COLO668 (cell line): ENCODE data around the gene HSPG2.
"Not testable (repeated sequence)": the region's sequence is repeated elsewhere in the genome, so short reads cannot be mapped to it uniquely, and the experiment has no call there.

Experiments
- DNase-seq: peaks from one replicate; lab custom pipeline; 2025; ENCODE audit not compliant: unreplicated experiment; lab: John Stamatoyannopoulos, UW

The HSPG2 gene

DNA sequence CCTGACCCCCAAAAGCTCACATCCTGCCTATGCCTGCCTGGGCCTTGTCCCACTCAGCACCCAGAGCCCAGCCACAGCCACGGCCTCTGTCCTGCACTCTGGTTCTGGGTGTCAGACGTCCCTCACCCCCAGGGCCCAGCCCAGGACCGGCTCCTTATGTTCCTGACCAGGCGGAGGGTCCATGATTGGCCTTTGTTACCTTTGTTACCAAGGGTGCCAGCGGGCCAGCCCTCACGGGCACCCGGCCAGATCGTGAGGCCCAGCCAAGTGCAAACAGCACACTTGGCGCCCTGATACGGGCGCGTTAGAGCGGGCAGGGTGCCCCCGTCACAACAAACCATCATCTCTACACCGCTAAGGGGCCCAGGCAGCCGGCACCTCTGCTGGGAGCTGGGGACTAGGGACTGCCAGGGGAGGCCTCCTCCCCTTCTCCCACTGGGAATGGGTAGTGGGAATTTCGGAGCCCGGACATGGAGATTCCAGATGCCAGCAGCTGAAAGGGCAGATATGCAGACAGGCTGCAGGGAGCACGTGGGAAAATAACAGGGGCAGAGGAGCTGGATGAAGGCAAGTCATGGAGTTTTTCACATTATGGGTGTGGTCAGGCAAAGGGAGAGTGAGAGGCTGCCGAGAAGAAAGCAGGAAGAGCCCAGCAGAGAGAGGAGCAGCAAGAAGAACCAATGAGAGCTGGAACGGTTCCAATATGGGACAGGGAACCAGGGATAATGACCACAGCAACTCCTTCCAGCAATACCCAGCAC lies 22.1 kb downstream of the HSPG2 start:
- peak; percentile 47 for DNase-seq

DNA sequence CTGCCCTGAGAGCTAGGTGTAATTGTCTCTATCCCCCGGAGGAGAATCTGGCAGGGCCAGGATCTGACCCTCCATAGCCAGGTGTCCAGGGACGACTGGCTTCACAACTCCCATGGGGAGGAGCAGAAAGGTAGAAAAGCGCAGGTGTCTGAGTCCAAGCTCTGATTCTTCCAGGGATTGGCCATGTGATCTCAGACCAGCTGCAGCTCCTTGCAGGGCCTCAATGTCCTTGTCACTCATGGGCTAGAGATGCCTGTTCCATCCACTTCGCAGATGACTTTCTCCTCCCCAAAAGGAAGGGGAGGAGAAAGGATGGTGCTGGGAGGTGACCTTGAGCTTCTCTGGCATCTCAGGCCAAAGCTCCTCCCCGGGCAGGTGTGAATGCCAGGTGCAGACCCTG lies 22.7 kb downstream of the HSPG2 start:
- DNase-seq = no peak

DNA sequence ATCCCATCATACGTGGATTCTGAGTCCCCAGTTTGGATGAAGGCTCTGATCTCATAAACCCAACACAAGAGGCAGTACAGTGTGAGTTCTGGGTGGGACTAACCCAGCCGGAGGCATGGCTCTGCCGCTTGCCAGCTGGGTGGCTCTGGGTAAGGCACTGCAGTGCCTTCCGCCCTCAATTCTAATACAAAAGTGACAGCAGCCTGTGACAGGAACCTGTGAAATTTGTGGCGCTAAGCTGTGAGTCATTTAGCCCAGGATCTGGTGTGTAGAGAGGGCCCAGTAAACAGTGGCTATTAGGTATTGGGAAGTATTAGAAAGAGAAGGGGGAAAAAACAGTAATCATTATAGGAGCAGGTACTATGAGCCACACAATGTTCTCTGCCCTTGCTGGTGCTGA lies 23.3 kb downstream of the HSPG2 start:
- DNase-seq = peak; percentile 30

DNA sequence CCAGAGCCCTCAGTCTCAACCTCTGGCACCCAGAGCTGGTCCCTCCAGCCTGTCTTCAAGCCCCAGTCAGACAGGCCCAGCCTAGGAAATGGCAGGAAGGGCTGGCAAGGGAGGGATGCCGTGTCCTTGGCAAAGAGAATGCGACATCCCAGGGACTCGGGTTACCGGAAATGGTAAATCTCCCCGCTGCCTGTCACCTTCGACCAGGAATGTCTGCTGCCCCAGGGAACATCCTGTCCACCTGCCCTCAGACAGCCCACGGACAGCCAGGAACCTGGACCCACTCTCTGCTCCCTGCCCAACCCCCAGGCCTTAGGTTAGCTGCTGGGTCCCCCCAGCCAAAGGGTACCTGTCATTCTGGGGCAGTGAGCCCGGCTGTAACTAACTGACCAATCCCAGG lies 23.9 kb downstream of the HSPG2 start:
- DNase-seq = peak; percentile 50

DNA sequence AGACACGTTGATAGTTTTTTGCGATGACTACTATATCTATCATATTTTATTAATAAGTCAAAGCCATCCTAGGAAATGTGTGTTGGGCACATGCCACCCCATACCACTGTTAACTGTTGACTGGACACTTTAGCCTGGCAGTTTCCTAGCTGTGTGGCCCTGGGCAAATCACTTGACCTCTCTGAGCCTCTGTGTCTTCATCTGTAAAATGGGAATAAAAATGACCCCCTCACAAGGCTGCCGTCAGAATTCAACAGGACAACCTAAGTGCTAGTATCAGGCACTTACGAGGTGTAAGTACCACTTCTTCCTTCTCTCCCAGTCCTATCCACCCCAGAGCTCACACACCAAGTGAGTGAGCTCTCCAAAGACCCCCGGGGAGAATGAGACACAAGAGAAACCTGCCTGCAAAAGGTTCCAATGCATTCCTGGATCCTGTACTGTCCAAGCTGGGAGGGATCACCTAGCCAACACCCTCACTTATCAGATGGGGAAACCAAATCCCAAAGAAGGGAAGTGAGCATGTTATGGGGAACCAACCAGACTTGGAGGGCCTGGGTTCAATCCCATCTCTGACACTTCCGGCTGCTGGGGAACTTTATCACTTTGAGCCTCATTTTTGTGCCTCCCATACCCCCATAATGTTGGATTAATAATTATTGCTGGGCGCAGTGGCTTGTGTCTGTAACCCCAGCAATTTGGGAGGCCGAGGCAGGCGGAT lies 24.9 kb downstream of the HSPG2 start:
- no peak for DNase-seq

DNA sequence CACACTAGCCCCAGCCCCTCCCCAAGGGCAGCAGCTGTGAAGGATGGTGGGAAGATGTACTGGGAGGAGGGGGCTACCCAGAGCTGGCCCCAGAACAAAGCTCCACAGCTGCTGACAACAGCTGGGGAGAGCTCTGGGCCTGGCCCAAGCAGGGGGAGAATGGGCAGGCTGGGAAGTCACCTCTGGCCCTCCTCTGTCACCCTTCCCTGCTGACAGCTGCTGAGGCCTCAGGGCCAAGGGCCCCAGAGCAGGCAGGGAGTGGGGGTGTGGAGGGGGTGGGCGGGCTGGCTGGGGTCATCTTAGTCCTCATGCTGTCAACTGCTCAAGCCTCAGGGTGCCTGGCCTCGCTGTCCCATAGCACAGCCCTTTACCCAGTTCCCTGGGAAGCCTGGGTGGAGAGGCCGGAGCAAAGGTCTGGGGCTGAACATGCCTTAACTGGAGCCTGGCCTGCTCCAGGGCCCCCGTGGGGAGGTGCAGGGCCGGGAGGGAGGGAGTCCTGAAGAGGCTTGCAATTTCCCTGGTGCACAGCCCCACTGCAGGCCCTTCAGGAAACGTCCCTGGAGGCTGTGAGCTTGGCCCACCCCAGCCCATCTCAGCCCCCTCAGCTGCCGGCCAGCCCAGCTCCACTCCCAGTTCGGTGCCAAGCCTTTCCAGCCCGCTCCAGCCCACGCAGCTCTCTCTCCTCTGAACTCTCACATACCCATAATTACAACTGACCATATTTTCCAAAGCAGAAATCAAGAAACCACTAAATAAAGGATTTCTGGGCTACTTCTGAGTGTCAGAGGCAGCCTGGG lies 25.7 kb downstream of the HSPG2 start:
- no peak for DNase-seq

DNA sequence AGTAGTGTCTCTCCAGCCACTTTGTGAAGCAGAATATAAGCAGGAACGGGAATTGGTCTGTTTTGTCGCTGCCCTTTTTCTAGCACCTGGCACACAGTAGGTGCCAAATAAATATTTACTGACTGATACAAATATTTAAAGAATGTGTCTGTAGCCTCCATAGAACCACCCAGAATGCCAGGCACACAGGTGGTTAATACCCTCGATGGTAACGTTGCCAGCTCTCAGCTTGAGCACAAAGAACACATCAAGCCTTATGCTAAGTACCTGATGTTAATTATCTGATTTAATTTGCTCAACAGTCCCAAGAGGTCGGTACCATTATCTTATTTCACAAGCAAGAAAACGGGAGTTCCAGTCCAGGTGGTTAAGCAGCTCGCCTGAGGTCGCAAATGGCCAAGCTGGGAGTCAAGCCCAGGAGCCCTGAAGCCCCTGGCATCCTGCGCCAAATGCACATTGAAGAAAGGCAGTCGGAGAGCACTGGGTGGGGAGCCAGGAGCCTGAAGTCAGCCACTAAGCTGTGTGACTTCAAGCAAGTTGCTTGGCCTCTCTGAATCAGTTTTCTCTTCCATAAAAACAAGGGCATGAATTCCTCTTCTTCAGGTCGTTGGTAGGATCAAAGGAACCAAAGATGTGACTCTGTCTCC lies 26.4 kb downstream of the HSPG2 start:
- no peak for DNase-seq

DNA sequence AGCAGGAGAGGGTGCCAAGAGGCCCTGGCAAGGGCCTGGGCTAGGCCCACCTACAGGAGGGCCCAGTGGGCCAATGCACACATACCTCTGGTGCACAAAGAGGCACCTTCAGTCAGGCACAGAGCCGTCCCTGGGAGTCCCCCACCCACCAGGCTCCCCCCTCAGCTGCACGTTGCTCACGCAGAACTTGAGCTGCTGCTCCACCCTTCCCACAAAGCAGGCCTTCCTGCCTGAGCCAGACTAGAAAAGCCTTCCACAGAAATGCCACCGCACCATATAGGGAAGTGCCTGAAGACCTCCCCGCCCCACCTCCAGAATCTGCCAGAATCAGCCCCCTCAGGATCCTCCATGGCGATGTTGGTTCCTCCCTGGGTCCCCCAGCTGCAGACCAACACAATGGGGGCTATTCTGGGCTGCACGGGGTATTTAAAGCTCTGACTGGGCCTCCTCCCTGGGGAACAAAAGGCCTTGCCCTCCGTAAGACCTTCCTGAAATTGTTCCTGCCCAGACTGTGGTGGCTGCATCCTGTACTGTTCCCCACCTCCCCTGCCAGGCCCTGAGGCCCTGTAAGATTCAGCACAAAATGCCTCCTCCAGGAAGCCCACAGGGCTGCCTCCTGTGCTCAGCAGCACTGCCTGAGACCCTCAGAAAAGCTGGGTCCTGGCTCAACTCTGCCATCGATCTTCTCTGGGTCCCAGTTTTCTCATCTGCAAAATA lies 27.2 kb downstream of the HSPG2 start:
- no peak for DNase-seq

DNA sequence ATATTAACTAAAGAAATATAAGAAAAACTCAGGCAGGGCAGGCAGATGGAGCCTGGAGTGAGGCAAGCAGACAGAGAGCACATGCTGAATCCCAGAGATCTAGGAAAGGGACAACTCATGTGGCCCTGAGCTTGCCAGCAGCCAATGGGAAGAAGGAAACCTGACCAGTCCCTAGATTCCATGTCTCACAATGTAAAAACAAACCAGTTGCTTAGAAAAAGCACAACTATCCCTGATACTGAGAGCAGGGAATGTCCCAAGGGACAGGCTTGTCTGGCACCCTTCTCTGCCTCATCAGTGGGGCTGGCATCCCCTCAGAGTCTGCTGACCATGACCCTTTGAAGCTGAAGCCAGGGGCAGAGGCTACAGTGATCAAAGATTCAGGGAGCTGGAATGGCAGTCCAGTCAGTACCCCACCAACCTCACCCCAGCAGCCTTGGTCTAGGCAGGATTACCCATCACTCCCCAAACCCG lies 27.8 kb downstream of the HSPG2 start:
- DNase-seq = no peak

DNA sequence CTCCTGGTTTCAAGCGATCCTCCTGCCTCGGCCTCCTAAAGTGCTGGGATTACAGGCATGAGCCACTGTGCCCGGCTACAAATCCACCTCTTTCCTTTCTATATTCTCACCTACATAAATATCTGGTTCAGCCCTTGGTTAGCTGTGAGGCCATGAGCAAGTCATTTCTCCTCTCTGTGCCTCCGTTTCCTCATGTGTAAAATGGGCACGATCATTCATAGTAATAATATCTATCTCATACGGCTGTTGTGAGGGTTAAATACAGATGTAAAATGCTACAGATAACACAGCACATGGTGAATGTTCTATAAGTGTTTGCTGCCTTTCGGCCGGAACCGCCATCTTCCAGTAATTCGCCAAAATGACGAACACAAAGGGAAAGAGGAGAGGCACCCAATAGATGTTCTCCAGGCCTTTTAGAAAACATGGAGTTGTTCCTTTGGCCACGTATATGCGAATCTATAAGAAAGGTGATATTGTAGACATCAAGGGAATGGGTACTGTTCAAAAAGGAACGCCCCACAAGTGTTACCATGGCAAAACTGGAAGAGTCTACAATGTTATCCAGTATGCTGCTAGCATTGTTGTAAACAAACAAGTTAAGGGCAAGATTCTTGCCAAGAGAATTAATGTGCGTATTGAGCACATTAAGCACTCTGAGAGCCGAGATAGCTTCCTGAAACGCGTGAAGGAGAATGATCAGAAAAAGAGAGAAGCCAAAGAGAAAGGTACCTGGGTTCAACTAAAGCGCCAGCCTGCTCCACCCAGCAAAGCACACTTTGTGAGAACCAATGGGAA lies 29.2 kb downstream of the HSPG2 start:
- not testable (repeated sequence) for DNase-seq

DNA sequence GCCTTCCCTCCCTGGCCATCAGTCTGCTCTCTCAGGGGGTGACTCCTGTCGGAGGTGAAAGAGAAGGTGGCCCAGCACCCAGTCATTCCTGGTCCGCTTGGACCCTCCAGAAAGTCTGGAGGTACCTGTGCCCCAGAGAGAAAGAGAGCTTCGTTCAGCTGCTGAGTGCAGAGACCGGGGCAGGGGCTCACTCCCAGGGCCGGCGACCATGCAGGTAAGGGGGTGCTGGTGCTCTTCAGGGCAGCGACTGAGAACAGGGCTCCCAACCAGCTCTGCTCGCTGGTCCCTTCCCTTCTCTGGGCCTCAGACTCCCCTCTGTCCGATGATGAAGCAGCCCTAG lies 30.1 kb downstream of the HSPG2 start:
- no peak for DNase-seq

DNA sequence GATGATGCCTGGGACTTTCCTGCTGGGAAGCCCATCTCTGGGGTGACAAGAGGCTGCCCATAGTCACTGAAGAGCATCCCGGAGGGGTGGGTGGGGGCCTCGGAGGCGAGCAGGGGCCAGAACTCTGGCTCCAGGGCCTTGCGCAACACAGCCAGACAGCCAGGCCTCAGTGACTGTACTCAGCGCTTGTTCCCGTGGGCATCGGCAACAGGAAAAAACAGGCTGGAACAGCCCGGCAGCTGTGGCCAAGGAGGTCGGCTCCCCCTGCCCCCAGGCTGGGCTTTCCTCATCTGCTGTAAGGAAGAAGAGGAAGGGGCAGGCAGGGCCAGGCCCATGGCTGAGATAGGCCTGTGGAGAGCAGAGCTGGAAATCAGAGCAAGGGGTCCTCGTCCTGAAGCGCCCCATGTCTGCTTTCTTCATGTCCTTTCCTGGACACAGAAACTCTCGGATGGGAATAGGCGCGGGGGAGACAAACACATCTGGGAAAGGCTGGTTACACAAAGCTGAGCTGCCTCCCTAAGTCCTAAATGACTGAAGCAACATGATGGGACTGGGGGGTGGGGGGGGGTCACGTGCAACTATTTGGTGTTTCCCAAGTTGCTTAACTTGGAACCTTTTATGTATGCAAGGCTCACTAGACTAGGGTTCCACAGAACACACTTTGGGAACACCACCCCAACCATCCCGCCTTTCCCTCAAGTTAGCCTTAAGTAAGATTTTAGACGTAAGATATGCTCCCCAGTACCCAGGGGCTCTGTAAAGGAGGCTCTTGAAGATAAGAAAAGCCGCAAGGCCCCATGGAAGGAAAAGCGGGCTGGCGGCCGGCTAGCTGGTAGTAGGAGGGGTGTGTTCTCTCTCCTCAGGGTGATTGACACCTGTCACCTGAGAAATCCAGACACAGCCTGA lies 30.7 kb downstream of the HSPG2 start:
- DNase-seq = no peak

DNA sequence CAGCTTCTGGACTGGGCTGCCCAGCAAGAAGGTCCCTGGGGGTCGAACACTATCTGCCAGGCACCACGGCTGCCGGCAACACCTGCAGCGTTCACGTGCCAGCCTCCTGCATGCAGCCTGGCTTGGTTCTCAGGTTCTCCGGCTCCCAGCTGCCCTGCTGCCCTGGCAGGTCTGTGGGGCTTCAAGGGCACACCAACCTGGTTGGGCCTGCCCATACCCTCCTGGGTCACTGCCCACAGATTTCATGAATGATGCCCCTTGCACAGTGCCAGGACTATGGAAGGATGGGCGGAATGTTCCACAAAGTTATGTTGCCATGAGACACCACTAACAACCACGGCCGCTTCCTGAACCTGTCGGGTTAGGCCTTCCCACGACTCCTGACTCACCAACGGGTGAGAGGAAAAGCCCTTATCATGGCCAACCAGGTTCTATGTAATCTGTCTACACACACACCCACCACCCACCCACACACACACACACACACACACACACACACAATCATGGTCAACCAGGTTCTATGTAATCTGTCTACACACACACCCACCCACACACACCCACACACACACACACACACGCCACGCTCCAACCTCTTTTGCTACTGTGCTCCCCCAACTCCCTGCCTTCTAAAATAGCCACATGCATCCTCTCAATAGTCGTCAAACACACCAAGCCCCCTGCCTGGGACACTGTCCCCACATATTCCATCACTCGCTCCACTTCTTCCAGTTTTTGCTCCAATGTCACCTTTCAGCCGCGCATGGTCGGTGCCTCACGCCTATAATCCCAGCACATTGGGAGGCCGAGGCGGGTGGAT lies 32.2 kb downstream of the HSPG2 start:
- DNase-seq = peak; percentile 46

DNA sequence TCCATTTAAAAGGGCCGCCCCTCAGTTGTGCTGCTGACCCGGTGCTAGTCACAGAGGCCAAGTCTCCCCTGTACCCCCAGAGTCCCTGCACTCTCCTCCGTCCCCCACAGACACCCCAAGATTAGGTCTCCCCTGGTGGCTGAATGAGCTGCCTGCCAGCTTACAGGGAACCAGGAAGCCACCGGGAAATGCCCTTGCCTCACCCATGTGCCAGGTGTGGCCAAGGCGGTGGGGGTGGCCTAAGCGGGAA lies 32.7 kb downstream of the HSPG2 start:
- DNase-seq = no peak

DNA sequence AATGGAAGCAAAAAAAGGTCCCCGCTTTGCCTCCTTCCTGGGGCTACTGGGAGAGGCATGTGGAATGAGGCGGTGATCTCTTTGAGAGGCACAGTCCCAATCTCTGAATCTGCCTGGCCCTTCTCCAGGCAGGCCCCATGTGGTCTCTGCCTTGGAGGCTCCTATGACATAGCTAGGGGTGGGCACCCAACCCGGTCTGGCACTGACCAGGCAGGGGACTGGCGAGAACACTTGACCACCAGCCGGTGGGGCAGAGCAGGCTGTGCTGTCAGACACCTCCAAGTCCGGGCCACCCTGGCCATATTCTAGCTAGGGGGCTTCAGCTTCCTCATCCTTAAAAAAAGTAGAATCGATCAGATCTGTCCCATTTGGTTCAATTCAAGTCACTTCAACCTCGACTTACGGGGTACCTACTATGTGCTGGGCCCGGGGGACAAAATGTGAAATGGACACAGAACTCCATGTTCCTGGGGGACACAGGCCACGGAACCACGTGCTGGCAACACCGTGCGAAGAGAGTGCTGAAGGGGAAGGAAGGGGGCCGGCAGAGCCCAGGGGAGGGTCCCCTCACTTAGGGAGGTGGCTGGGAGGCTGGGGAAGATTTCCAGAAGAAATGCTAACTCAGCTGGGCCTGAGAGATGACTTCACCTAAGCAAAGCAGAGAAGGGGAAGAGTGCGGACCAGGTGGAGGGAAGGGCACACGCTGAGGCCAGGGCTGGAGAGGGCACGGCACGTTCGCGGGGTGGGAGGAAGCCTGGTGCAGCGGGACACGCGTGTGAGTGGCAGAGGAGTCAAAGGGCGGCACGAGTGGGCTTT lies 33.3 kb downstream of the HSPG2 start:
- DNase-seq = no peak

DNA sequence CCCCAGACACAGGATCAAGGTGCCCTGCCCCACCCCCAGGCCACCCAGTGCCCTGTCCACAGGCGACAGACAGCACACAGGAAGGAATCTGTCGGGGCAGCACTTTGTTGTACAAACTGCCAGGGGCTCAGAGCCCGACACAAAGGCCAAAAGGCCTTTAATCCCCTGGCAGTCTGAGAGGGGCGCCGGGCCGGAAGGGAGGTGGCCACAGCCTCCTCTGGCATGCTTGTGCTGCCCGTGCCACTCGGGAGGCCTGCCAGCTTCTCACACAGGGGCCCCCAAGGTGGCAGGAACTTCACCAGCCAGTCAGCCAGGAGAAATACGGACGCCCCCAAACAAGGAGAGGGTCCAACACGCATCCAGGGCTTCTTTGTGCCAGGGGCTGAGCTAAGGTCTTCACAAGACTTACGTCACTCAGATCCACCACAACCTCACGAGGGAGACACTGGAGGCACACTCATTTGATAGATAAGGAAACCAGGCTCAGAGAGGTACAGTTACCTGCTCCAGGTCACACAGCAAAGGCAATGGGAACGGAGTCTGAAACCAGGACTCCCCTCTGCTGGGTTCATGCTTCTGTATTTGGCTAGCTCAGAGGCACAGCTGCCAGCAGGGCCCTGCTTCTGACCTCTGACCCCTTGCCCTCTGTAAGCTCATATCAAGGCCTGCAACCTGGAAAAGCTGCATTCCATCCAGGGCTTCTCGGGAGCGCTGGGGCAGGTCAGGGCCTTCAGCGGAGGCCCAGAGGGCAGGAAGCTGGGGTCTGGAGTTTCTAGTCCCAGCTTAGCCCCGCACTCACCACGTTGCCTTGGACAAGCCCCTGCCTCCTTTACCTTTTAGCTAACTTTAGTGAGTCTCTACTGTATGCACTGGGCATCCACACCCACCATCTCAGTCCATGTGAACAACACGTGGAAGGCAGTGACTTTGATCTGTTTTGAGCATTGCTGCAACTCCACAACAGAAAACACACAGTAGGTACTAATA lies 34.8 kb downstream of the HSPG2 start:
- no peak for DNase-seq
